GM19043 (cell line): ENCODE measurements around the gene ADAMTS13.

Experiments used
- ATAC-seq: cut with Tn5 transposase; IDR thresholded peaks from one replicate; pipeline ENCODE4 v1.9.1; 2021; ENCODE audit warnings: low read depth; ENCODE audit not compliant: unreplicated experiment

Gene ADAMTS13

GRCh38 chr9:133485531-133486260, 63.5 kb downstream of the ADAMTS13 start:
- ATAC-seq = no peak

DNA sequence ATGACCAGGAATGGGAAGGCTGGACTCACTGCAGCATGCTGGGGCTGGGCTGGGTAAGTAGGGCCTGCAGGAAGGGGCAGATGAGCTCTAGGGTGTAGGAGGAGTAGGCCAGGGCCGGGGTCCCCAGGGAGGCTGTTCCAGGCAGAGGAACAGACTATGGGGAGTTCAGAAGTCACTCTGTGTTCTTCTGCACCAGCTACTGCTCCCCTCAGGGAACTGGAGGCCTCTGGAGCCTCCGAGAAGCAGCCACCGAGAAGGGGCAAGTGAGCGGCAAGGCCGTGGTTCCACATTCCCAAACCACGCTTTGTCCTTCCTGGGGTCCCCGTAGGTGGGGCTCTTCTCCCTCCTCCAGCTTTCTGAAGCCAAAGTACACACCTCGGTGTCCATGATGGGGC, 65.2 kb downstream of the ADAMTS13 start:
- ATAC-seq = no peak

DNA sequence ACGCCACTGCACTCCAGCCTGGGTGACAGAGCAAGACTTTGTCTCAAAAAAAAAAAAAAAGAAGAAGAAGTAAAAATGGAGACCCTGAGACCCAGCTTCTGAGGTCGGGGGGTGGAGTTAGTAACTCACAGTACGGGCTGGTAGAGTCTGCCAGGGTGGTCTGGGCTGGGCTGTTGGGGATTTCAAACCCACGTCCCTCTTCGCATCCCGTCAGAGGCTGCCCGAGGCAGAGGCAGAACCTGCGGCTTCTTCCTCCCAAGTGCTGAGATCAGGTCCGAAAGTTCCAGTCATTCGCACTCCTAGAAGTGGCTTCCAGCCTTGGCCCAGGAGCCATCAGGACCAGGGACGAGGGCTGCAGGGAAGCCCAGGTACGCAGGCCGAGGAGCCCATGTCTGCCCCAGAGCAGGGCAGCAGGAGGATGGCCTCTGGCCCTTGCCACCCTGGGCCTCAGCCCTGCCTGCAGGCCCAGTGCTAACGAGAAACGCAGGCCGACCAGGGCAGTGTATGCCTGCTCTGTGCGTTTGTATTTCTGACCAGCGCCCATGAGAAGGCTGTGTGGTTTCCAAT, 66.6 kb downstream of the ADAMTS13 start:
- no peak for ATAC-seq

GRCh38 chr9:133489253-133490190, 67.4 kb downstream of the ADAMTS13 start:
- no peak for ATAC-seq

DNA sequence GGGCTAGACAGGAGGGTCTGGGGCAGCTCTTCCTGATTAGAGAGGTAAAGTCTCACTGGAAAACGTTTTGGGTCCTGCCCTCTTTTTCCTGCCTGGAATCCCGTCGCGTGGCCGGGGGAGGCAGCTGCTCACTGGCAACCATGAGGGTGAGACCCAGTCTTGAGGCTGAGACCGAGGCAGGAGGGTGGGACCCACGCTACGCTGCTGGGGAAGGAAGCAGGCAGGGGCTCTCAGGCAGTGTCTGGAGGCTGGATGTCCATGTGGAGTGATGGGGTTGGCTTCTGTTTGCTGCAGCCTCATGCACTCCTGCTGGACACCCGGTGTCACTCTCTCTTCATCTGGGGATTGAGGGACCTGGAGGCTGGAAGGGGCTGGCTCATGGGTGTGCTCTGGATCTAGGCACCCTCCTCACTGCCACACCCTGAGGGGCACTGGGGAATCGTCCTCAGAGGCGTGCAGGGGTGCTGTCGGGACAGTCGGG, 68.1 kb downstream of the ADAMTS13 start:
- no peak for ATAC-seq

- ATAC-seq = no peak
Observed at GRCh38 chr9:133490865-133491655, 68.9 kb downstream of the ADAMTS13 start.

GRCh38 chr9:133491656-133491925, 69.4 kb downstream of the ADAMTS13 start:
- no peak for ATAC-seq

DNA sequence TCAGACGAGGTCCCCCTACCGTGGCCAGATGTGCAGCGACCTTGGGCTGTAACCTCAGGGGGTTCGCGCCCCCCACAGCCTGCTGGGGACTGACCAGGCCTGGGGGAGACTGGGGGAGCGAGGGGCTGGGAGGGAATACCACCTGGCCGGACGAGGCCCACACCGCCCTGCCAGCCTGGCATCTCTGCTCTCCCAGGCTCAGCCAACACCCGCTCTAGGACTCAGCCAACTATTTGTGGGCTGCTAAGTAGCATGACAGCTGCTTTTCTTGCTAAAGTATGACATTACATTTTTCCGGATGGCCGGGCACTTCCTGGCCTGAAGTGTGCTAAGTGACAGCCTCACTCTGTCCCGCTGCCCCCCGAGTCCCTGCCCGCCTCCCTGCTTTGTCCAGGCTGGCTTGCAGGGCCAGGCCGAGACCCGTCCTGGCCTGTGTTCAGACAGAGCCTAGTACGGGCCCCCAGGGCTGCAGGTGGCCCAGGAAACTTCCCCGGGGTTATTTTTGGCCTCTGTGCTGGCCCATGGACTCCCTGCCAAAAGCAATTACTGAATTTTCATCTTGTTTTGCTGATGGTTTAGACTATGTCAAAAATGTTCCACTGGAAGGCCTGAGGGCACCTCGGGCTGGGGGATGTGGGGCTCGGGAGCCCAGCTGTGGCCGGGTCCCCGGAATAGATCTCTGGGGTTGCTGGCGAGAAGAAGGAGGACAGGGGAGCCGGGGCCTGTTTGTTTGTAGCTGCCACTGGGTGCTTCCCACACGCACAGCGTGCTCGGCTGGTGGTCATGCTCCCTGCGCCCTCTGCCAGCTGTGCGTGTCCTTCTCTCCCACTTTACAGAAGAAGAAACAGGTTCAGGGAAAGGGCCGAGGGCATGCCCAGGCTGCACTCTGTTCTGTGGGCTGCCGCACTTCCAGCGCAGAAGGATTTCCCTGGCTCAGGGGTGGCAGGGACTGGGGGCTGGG, 70.2 kb downstream of the ADAMTS13 start:
- ATAC-seq = no peak

DNA sequence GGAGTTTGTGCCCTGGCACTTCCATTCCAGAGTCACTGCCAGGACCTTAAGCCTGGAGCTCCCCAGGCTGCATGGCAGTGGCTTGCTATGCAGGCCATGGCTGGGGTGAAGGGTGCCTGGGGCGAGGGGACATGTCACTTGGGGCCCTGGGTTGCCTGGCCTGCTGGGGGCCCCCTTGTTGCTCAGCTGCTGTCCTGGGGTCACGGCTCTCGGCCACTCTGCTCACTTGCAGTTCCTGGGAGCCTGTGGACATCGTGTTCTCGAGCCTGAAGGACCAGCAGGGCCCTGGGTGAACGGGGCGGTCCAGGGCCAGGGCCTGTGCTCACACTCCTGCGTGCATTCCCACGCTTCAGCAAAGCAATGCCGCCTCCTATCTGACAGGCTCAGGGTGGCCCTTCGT, 71.3 kb downstream of the ADAMTS13 start:
- ATAC-seq = no peak

DNA sequence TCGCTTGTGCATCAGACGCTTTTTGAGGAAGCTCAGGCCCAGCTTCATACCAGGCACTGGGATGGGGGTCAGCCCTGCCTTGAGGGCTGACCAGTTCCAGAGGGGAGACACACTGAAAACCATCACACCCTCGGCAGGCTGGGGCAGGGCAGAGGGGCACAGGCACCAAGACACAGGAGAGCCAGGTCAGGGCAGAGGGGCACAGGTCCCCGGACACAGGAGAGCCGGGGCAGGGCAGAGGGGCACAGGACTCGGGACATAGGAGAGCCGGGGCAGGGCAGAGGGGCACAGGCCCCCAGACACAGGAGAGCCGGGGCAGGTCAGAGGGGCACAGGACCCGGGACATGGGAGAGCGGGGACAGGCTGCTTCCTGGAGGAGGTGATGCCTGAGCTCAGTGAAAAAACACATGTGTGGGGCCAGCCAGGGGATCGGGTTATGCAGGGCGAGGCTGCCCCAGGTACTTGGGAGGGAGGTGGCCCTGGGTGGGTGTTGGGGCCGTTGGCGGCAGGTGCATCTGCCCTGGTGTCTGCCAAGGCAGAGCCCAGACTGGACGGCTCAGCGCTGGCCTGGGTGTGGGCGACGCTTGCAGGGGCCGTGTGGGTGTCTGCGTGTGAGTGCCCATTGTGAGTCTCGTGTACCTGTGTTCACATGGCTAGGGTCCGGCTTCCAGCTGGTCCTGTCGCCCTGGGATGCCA, 71.8 kb downstream of the ADAMTS13 start:
- no peak for ATAC-seq

DNA sequence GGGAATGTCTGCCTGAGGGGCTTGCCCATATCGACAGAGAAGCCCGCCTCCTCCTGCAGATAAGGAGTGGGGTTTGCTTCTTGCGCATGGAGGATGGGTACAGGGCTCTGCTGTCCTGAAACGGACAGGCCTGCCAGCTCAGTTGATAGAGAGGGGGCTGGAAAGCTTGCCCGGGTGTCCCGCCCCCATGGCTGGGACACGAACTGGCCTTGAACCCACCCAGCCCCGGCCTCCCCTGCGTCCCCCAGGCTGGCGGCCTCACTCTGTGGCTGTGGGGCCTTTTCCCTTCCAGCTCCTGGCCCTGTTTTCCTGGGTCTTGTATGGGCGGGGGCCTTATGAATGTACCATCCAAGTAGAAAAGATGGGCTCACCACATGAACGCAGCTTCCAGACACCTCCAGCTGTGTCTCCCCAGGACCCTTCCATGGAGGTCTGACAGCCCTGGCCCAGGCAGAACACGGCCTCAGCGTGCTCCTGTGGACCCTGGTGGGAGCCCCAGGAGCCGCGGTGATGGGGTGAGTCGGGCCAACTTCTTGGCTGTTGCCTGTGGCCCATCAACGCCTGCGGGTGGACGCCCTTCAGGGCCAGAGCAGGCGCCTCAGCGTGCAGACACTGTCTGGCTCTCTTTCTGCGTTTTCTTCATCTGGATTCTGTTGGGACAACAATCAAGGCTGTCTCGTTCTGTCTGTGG, 72.6 kb downstream of the ADAMTS13 start:
- ATAC-seq = no peak

DNA sequence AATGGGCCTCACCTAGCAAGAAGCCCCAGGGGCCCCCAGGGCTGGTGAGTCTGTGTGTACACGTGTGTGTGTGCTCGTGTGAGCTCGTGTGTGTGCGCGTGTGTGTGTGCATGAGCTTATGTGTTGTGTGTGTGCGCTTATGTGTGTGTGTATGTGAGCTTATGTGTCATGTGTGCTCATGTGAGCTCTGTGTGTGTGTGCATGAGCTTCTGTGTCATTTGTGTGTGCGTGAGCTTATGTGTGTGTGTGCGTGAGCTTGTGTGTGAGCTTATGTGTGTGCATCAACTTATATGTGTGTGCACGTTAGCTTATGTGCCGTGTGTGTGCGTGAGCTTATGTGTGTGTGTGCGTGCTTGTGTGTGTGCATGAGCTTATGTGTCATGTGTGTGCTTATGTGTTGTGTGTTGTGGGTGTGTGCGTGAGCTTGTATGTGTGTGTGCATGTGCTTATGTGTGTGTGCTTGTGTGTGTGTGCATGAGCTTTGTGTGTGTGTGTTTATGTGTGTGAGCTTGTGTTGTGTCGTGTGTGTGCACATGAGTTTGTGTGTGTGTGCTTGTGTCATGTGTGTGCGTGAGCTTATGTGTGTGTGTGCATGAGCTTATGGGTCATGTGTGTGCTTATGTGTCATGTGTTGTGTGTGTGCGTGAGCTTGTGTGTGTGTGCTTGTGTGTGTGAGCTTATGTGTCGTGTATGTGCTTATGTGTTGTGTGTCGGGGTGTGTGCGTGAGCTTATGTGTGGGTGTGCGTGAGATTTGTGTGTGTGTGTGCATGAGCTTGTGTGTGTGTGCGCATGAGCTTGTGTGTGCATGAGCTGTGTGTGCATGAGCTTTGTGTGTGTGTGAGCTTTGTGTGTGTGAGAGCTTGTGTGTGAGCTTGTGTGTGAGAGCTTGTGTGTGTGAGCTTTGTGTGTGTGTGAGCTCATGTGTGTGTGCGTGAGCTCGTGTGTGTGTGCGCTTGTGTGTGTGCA, 73.4 kb downstream of the ADAMTS13 start:
- no peak for ATAC-seq

DNA sequence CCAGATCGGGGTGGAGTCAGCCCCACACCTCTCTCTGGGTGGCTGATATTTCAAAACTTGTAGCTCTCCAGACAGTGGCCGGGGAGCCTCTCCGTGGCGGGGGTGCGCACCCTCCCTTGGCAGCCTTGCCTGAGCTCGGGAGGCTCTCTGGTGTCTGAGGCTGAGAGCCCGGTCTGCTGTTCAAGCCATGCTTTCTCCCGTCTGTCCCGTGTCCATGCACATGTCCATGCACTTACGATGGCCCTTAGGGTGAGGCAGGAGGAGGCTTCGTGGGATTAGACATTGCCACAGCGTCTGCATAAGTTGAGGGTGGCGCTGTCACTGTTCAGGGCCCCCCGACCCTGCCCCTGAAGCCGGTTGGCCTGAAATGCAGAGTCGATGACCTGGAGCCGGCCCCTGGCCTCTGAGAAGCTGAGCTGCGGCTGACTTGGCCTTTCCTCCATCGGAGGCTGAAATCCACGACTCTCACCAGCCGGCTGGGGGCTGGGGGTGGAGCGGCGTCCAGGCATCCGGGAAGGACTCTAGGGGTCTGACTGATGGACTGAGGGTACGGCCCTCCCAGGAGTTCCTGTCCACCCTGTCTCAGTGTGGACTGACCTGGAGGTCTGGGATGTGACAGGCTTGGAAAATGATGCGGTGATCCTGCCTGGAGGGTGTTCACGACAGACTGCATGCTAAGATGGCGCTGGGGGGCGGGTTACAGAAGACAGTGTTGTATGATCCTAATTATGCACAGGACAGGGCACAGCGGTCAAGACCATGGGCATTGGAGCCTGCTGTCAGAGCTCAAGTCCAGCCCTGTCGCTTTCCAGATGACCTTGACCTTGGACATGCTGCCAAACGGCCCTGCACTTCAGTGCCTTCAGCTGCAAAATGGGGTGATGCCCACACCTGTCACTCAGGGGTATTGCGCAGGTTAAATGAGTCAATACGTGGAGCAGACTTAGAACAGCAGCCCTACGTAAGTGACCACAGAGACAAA, 75.0 kb downstream of the ADAMTS13 start:
- no peak for ATAC-seq

DNA sequence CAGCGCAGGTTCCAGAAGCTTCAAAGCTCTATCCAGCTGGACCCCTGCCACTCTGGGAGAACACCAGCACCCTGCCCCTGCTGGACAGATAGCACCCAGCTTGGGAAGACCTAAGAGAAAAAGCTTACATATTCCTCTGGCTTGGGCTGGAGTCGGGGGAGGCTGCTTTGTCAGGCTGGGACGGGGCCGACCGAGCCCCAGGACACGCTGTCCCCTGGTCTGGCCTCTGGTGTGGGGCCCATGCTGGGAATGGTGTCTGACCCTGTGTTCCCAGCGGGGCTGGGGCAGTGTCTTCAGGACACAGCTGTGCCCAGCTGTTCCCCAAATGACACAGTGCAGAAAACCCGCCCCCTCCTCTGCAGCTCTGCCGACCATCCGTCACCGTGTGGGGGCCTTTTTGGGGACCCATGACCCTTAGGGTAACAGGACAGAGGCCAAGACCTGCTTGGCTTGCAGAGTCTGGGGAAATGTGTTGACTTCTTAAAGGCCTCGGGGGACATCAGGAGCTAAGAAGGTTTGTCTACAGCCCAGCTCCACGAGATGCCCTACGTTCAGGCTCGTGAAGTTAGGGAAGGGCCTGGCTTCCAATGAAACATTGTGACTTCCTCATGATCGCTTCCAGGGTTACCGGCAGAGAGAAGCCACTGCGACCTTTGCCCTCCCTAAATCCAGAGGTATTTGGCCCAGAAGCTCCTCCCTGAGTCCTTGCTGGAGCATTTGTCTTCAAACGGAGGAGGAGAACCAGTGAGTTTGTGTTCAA, 77.1 kb downstream of the ADAMTS13 start:
- no peak for ATAC-seq

DNA sequence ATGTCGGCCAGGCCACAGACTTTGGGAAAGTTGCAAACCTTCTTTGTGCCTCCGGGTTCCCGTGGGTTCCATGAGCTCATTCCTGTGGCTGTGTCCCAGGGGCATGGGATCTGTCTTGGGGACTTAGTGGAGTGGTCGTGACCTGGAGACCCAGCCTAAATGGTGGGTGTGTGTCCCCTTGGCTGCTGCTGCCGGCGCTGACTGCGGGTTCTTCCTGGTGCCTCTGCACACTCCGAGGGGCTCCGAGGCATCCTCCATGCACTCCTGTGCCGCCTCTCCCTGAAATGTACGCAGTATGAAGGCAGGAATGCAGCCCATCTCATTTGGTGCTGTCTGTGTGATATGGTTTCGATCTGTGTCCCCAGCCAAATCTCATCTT, 77.7 kb downstream of the ADAMTS13 start:
- no peak for ATAC-seq

GRCh38 chr9:133502112-133502511, 79.9 kb downstream of the ADAMTS13 start:
- no peak for ATAC-seq
